ENCODE data around the gene INHBC.

DNA sequence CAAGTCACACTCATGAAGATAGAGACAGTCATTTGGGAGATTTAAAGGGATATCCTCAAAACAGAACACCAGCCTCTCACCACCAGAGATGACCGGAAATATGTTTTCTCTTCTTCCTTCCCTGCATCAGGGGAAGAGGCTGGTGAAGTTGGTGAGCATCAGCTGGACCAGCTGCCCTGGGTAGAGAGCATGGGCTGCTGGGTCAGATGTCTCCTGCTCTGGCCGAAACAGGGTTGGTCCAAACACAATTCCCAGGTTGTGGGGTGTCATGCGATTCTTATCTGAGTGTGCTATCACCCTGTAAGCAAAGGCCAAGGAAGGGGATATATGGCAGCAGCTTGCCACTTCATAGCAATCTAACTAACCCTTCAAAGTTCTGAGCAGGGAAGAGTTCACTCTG lies 37.8 kb downstream of the INHBC start:
- TF ChIP-seq POLR2A (IDR thresholded peaks at IDR 0.05), result no peak
- TF ChIP-seq, protein P1, sequence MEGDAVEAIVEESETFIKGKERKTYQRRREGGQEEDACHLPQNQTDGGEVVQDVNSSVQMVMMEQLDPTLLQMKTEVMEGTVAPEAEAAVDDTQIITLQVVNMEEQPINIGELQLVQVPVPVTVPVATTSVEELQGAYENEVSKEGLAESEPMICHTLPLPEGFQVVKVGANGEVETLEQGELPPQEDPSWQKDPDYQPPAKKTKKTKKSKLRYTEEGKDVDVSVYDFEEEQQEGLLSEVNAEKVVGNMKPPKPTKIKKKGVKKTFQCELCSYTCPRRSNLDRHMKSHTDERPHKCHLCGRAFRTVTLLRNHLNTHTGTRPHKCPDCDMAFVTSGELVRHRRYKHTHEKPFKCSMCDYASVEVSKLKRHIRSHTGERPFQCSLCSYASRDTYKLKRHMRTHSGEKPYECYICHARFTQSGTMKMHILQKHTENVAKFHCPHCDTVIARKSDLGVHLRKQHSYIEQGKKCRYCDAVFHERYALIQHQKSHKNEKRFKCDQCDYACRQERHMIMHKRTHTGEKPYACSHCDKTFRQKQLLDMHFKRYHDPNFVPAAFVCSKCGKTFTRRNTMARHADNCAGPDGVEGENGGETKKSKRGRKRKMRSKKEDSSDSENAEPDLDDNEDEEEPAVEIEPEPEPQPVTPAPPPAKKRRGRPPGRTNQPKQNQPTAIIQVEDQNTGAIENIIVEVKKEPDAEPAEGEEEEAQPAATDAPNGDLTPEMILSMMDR (IDR thresholded peaks at IDR 0.05), result no peak
- no peak for TF ChIP-seq POLR2AphosphoS5 (IDR thresholded peaks at IDR 0.05)

Data from breast epithelium (tissue), 3 donors.